Mesothelial cell of epicardium (in vitro differentiated cells): ENCODE data around the gene SNX3. TPM values are rescaled to one million over a fixed set of nuclear protein-coding genes. Genes with fewer than 3 reads are reported as not detected.

Source experiments
- DNase-seq, 2 experiments: peaks; one replicate each; pipeline ENCODE4 v3.0.0; 2021; ENCODE audit warnings: low spot score in 2 of 2; ENCODE audit not compliant: unreplicated experiment in 2 of 2
- H3K27ac Mint-ChIP-seq: 2 replicates; pipeline ENCODE4 v1.8.0; 2021; ENCODE audit warnings: mixed read lengths
- H3K27me3 Mint-ChIP-seq: 2 replicates; pipeline ENCODE4 v1.8.0; 2021; ENCODE audit warnings: low read depth, mixed read lengths
- H3K36me3 Mint-ChIP-seq: 2 replicates; pipeline ENCODE4 v1.8.0; 2021; ENCODE audit warnings: mixed read lengths
- H3K4me1 Mint-ChIP-seq: 2 replicates; pipeline ENCODE4 v1.8.0; 2021; ENCODE audit warnings: mixed read lengths
- H3K4me3 Mint-ChIP-seq: 2 replicates; pipeline ENCODE4 v1.8.0; 2021; ENCODE audit warnings: mild to moderate bottlenecking, moderate library complexity, mixed read lengths
- H3K9me3 Mint-ChIP-seq: 2 replicates; pipeline ENCODE4 v1.8.0; 2021; ENCODE audit warnings: mixed read lengths
- total RNA-seq: library from RNA; stranded (reverse); gene quantifications from 3 replicates; pipeline ENCODE4 v1.2.1, GENCODE V29; 2021
- TF ChIP-seq, protein P1 (sequence below): fragments of 200-600 bp; sonication (generic); IDR thresholded peaks from one replicate; pipeline ENCODE4 v1.5.0; 2021; ENCODE audit warnings: antibody characterized with exemption; ENCODE audit not compliant: unreplicated experiment

The SNX3 gene
- total RNA-seq, 1 donor from 2014 or later = 74.3 TPM

GRCh38 chr6:108254433-108255410 is 6.1 kb downstream of the SNX3 start:
- Mint-ChIP-seq H3K27me3 (no peaks in the 10 kb centered on the region), H3K27ac (no peak overlapping the region)

GRCh38 chr6:108253241-108253640 is 7.6 kb downstream of the SNX3 start:
- Mint-ChIP-seq H3K36me3 (peaks cover 8% of the 10 kb centered on the region), H3K4me3 (no peak overlapping the region), H3K27ac (no peak overlapping the region), H3K27me3 (no peaks in the 10 kb centered on the region), H3K4me1 (peaks cover 26% of the 10 kb centered on the region), H3K9me3 (no peaks in the 10 kb centered on the region)
- TF ChIP-seq, protein P1, sequence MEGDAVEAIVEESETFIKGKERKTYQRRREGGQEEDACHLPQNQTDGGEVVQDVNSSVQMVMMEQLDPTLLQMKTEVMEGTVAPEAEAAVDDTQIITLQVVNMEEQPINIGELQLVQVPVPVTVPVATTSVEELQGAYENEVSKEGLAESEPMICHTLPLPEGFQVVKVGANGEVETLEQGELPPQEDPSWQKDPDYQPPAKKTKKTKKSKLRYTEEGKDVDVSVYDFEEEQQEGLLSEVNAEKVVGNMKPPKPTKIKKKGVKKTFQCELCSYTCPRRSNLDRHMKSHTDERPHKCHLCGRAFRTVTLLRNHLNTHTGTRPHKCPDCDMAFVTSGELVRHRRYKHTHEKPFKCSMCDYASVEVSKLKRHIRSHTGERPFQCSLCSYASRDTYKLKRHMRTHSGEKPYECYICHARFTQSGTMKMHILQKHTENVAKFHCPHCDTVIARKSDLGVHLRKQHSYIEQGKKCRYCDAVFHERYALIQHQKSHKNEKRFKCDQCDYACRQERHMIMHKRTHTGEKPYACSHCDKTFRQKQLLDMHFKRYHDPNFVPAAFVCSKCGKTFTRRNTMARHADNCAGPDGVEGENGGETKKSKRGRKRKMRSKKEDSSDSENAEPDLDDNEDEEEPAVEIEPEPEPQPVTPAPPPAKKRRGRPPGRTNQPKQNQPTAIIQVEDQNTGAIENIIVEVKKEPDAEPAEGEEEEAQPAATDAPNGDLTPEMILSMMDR = no peak
- no peak for DNase-seq

More at GRCh38 chr6:108254433-108255410, 6.1 kb downstream of the SNX3 start:
- H3K9me3 Mint-ChIP-seq = no peaks in the 10 kb centered on the region
- TF ChIP-seq, protein P1 = no peak
- peaks cover 26% of the 10 kb centered on the region for H3K4me1 Mint-ChIP-seq
- H3K4me3 Mint-ChIP-seq = no peak overlapping the region
- DNase-seq = no peak
- peaks cover 8% of the 10 kb centered on the region for H3K36me3 Mint-ChIP-seq

- Mint-ChIP-seq H3K4me3 (no peak overlapping the region), H3K36me3 (peaks cover 8% of the 10 kb centered on the region), H3K27ac (no peak overlapping the region), H3K4me1 (peaks cover 29% of the 10 kb centered on the region), H3K9me3 (no peaks in the 10 kb centered on the region), H3K27me3 (no peaks in the 10 kb centered on the region)
- TF ChIP-seq, protein P1 = no peak
- no peak for DNase-seq
Observed at GRCh38 chr6:108252055-108252454, 8.8 kb downstream of the SNX3 start.

DNA sequence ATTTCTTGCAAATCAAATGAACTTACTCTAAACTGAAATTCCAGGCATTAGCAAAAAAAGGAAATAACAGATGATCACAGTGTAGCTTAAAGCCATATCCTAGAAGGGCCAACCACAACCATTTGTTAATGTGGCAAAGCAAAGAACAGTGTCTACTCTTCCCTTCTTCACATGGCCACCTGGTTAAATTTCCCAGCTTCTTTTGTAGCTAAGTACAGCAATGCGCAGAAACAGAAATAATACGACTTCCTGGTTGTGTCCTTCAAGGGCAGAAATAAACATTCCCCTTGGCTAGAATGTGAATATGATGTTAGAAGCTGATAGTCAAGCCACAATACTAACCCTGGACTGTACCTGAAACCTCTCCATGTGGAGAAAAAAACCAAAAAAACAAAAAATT is 9.6 kb downstream of the SNX3 start:
- H3K4me1 Mint-ChIP-seq = peaks cover 25% of the 10 kb centered on the region
- H3K4me3 Mint-ChIP-seq = no peak overlapping the region
- no peaks in the 10 kb centered on the region for H3K27me3 Mint-ChIP-seq
- TF ChIP-seq, protein P1 = no peak
- DNase-seq = no peak
- H3K27ac Mint-ChIP-seq = peak overlapping the region; percentile 87
- H3K36me3 Mint-ChIP-seq = peaks cover 8% of the 10 kb centered on the region
- no peaks in the 10 kb centered on the region for H3K9me3 Mint-ChIP-seq

GRCh38 chr6:108250240-108250866 is 10.5 kb downstream of the SNX3 start:
- no peak overlapping the region for H3K27ac Mint-ChIP-seq

More at GRCh38 chr6:108250240-108250866, 10.5 kb downstream of the SNX3 start:
- Mint-ChIP-seq H3K4me3 (no peak overlapping the region), H3K27me3 (no peaks in the 10 kb centered on the region), H3K4me1 (peaks cover 25% of the 10 kb centered on the region), H3K9me3 (no peaks in the 10 kb centered on the region), H3K36me3 (peaks cover 14% of the 10 kb centered on the region)
- DNase-seq = no peak
- TF ChIP-seq, protein P1 = no peak
